K562 (cell line): ENCODE data around the gene WFIKKN2. TPM values are rescaled to one million over a fixed set of nuclear protein-coding genes. Genes with fewer than 3 reads are reported as not detected.

Source experiments
- ATAC-seq: fragments of 200-7000 bp; cut with Tn5 transposase; 3 replicates; pipeline ENCODE4 v1.9.1; 2020; ENCODE audit warnings: moderate library complexity
- BruUV-seq: library from RNA; stranded (reverse); fragments of 400-500 nt; replicated peaks from 2 replicates; lab custom pipeline; 2021; lab: Mats Ljungman, UMichigan
- CTCF ChIA-PET: fragments of 300-600 bp; formaldehyde crosslinking; extraction: SDS; loops from one replicate; lab custom pipeline; 2021; ENCODE audit warnings: low intra/inter-chr PET ratio; lab: Yijun Ruan, JAX
- POLR2A ChIA-PET: fragments of 300-600, 350-650 bp; sonication (Branson Sonifier 250); formaldehyde crosslinking; extraction: SDS; loops from one replicate; lab custom pipeline; 2021; ENCODE audit warnings: antibody characterized with exemption, inconsistent platforms; lab: Yijun Ruan, JAX
- DNase-seq, 4 experiments: peaks; one replicate each; pipeline versions ENCODE4 v3.0.0 to v3.0.0-alpha.2; 2011 to 2018; ENCODE audit warnings: low spot score in 3 of 4, mixed read lengths in 3 of 4; ENCODE audit errors: extremely low read depth in 1 of 4
- FAIRE-seq: peaks from 2 replicates; lab custom pipeline; 2011; peaks lifted over from hg19 to GRCh38; lab: Jason Lieb, UNC
- H2AFZ ChIP-seq: 2 replicates; pipeline ENCODE4 v1.6.0; 2011; ENCODE audit warnings: low read depth, low read length, control low read depth, inconsistent platforms
- H3K27ac ChIP-seq: fragments of 200-600 bp; 3 replicates; pipeline ENCODE4 v1.8.0; 2011; ENCODE audit warnings: low read depth, mild to moderate bottlenecking, control low read depth, inconsistent platforms, low read length, moderate library complexity, mixed read lengths; ENCODE audit errors: extremely low read depth
- H3K27me3 ChIP-seq, 2 experiments: fragments of 300-600 bp in 1 of 2; 2 replicates in 1 of 2; 3 replicates in 1 of 2; pipeline versions ENCODE4 v1.6.0 to v1.8.0; 2011; ENCODE audit warnings: inconsistent platforms in 2 of 2, low read length in 2 of 2, mild to moderate bottlenecking in 1 of 2, mixed read lengths in 1 of 2, moderate library complexity in 1 of 2; ENCODE audit not compliant: control insufficient read depth in 2 of 2, insufficient read depth in 2 of 2
- H3K36me3 ChIP-seq: fragments of 300-600 bp; 3 replicates; pipeline ENCODE4 v1.8.0; 2011; ENCODE audit warnings: mild to moderate bottlenecking, low read length, inconsistent platforms; ENCODE audit not compliant: control insufficient read depth, insufficient read depth
- H3K4me1 ChIP-seq, 2 experiments: fragments of 200-600 bp in 1 of 2; replicated peaks in 1 of 2; 2 replicates in 1 of 2; 3 replicates in 1 of 2; pipeline versions ENCODE4 v1.5.1 to v1.8.0; 2011; ENCODE audit warnings: inconsistent platforms in 2 of 2, low read length in 2 of 2, mild to moderate bottlenecking in 1 of 2, mixed read lengths in 1 of 2, moderate library complexity in 1 of 2; ENCODE audit not compliant: control insufficient read depth in 2 of 2, insufficient read depth in 2 of 2
- H3K4me2 ChIP-seq: 2 replicates; pipeline ENCODE4 v1.6.1; 2011; ENCODE audit warnings: low read length, control low read depth, inconsistent platforms, mixed read lengths; ENCODE audit not compliant: insufficient read depth
- H3K4me3 ChIP-seq: fragments of 200-600 bp; sonication (generic), shearing (Covaris generic); 2 replicates; pipeline ENCODE4 v1.5.1; 2016; ENCODE audit warnings: control low read depth, inconsistent platforms
- H3K79me2 ChIP-seq: fragments of 200-600 bp; 3 replicates; pipeline ENCODE4 v1.8.0; 2011; ENCODE audit warnings: low read length, inconsistent platforms; ENCODE audit not compliant: control insufficient read depth, insufficient read depth
- H3K9ac ChIP-seq, 2 experiments: 2 replicates each; pipeline versions ENCODE4 v1.6.0 to v1.6.1; 2011; ENCODE audit warnings: low read depth in 2 of 2, low read length in 2 of 2, control low read depth in 1 of 2, inconsistent platforms in 1 of 2, mild to moderate bottlenecking in 1 of 2, mixed read lengths in 1 of 2; ENCODE audit not compliant: insufficient read depth in 1 of 2
- H3K9me1 ChIP-seq: one replicate; pipeline ENCODE4 v1.6.0; 2011; ENCODE audit warnings: inconsistent platforms, mild to moderate bottlenecking, low read length, moderate library complexity; ENCODE audit not compliant: control insufficient read depth, insufficient read depth
- H3K9me3 ChIP-seq: replicated peaks from 2 replicates; pipeline ENCODE4 v1.5.1; 2011; ENCODE audit warnings: low read depth, low read length, inconsistent platforms; ENCODE audit not compliant: control insufficient read depth, insufficient read depth
- H4K20me1 ChIP-seq: replicated peaks from 2 replicates; pipeline ENCODE4 v1.6.1; 2011; ENCODE audit warnings: low read length, inconsistent platforms, mixed read lengths; ENCODE audit not compliant: control insufficient read depth, insufficient read depth
- C11orf30 ChIP-seq: fragments of 450-650 bp; IDR thresholded peaks from 2 replicates; pipeline ENCODE4 v1.6.1; 2016; ENCODE audit warnings: low read depth, mild to moderate bottlenecking
- ID3 ChIP-seq, 2 experiments: fragments of 250-450 bp in 1 of 2; fragments of 450-650 bp in 1 of 2; sonication (Bioruptor Pico) in 1 of 2; IDR thresholded peaks; 2 replicates each; pipeline versions ENCODE4 v1.6.1 to v1.8.0; 2016 to 2021; ENCODE audit warnings: mild to moderate bottlenecking in 2 of 2, moderate library complexity in 2 of 2, missing compliant biosample characterization in 1 of 2, missing genetic modification characterization in 1 of 2
- NCOA6 ChIP-seq: fragments of 450-650 bp; IDR thresholded peaks from 2 replicates; pipeline ENCODE4 v1.6.1; 2017; ENCODE audit warnings: mild to moderate bottlenecking
- NFYB ChIP-seq: IDR thresholded peaks from 2 replicates; pipeline ENCODE4 v1.6.1; 2011; ENCODE audit warnings: mild to moderate bottlenecking, moderate library complexity; ENCODE audit not compliant: insufficient read length; ENCODE audit errors: extremely low read depth
- PCBP1 ChIP-seq: fragments of 200-400 bp; formaldehyde crosslinking; IDR thresholded peaks from 2 replicates; pipeline ENCODE4 v1.6.1; 2018; ENCODE audit warnings: mild to moderate bottlenecking, low read depth, low read length; ENCODE audit not compliant: poor library complexity, severe bottlenecking
- RBM25 ChIP-seq: fragments of 200-400 bp; formaldehyde crosslinking; IDR thresholded peaks from 2 replicates; pipeline ENCODE4 v1.6.1; 2018; ENCODE audit warnings: low read length, low read depth, moderate library complexity; ENCODE audit not compliant: severe bottlenecking
- ZBTB17 ChIP-seq: fragments of 450-650 bp; formaldehyde crosslinking; IDR thresholded peaks from 2 replicates; pipeline ENCODE4 v1.4.0; 2020; ENCODE audit warnings: mild to moderate bottlenecking
- ZBTB40 ChIP-seq, 2 experiments: fragments of 450-650 bp in 1 of 2; sonication (generic) in 1 of 2; formaldehyde crosslinking in 1 of 2; IDR thresholded peaks; 2 replicates each; pipeline versions ENCODE4 v1.7.1 to v1.9.0; 2016 to 2022; ENCODE audit warnings: inconsistent platforms in 1 of 2, mild to moderate bottlenecking in 1 of 2, missing genetic modification reagents in 1 of 2
- ZC3H4 ChIP-seq: sonication (generic); formaldehyde crosslinking; IDR thresholded peaks from 2 replicates; pipeline ENCODE4 v1.9.0; 2021; ENCODE audit warnings: missing genetic modification reagents, borderline replicate concordance
- ZNF212 ChIP-seq: fragments of 450-650 bp; formaldehyde crosslinking; IDR thresholded peaks from 2 replicates; pipeline ENCODE4 v1.4.0; 2020; ENCODE audit warnings: mild to moderate bottlenecking
- ZNF354B ChIP-seq: fragments of 250-450 bp; sonication (Bioruptor Pico); IDR thresholded peaks from 2 replicates; pipeline ENCODE4 v1.4.0; 2020
- ZNF408 ChIP-seq: fragments of 250-450 bp; sonication (Bioruptor Pico); IDR thresholded peaks from 2 replicates; pipeline ENCODE4 v1.4.0; 2020; ENCODE audit warnings: low read depth, mild to moderate bottlenecking, moderate library complexity
- ZNF551 ChIP-seq: fragments of 250-450 bp; sonication (Bioruptor Pico); IDR thresholded peaks from 2 replicates; pipeline ENCODE4 v1.5.0; 2021; ENCODE audit warnings: mild to moderate bottlenecking, moderate library complexity
- WGBS: fragments of 100-300 bp; shearing (Covaris generic); methylation state at CpG from one replicate; pipeline ENCODE4 v1.1.6; 2016; ENCODE audit warnings: low coverage, mixed read lengths; ENCODE audit not compliant: insufficient coverage; ENCODE audit errors: missing lambda C conversion rate; 5-methylcytosine and 5-hydroxymethylcytosine counted together
- in situ Hi-C: fragments of 300-500 bp; cut with MboI; formaldehyde crosslinking; loops from 4 replicates; pipeline ENCODE4 v1.15.0; 2018; ENCODE audit warnings: inconsistent platforms, mixed read lengths
- intact Hi-C: fragments of 100-400 bp; cut with micrococcal nuclease; formaldehyde crosslinking; loops from 2 replicates; pipeline ENCODE4 v1.14.2; 2022
- polyA plus RNA-seq, 8 experiments: library from polyadenylated mRNA; depleted of rRNA in 4 of 8; stranded (reverse) in 5 of 8; unstranded in 3 of 8; fragments of >200 nt; fragmentation: Nextera tagmentation in 2 of 8; fragmentation: Illumina TruSeq in 1 of 8; extraction: Ambion mirVana in 2 of 8; extraction: Trizol in 1 of 8; gene quantifications; 2 replicates each; pipeline versions ENCODE4 v1.2.1 to v1.2.3, GENCODE V29; 2011 to 2014; ENCODE audit warnings: inconsistent platforms in 1 of 8, missing spikeins in 1 of 8
- total RNA-seq, 7 experiments: library from RNA; depleted of rRNA in 6 of 7; stranded (reverse); fragments of >200 nt in 6 of 7; fragmentation: Illumina TruSeq in 2 of 7; extraction: Trizol in 2 of 7; gene quantifications; 2 replicates each; pipeline versions ENCODE4 v1.2.1 to v1.2.3, GENCODE V29; 2011 to 2021; ENCODE audit warnings: low replicate concordance in 1 of 7

The WFIKKN2 gene
- total and polyA plus RNA-seq, 9 of the 15 experiments (the other 6 are each of a cell fraction or from before 2014, with no cell fraction given) = 0.07 TPM; not detected in 8

- in situ Hi-C loops = no loop called here
- FAIRE-seq (no peak), ATAC-seq (no peak), DNase-seq (no peak)
- WGBS = 30% methylated on average over 2 of the region's 2 CpGs
- H3K4me3 ChIP-seq = no peak overlapping the region
- ChIA-PET POLR2A (no interaction called here), CTCF (no interaction called here)
- BruUV-seq = no TSS peak
- H3K79me2 ChIP-seq = no peaks in the 10 kb centered on the region
- H4K20me1 ChIP-seq = no peaks in the 10 kb centered on the region
- no peaks in the 10 kb centered on the region for H3K36me3 ChIP-seq
- peaks cover 3 to 7% of the 10 kb centered on the region in 2 experiments; a peak in 3 of 5 replicates for H3K27me3 ChIP-seq
- peaks cover 0 to 3% of the 10 kb centered on the region in 2 experiments; a peak in 1 of 5 replicates for H3K4me1 ChIP-seq
- H3K9me3 ChIP-seq = no peaks in the 10 kb centered on the region
- H3K9me1 ChIP-seq = no peaks in the 10 kb centered on the region
- intact Hi-C loops = no loop called here
- H3K27ac ChIP-seq = no peak overlapping the region
- no peak overlapping the region for H3K4me2 ChIP-seq
- no peak overlapping the region for H3K9ac ChIP-seq
- no peak overlapping the region for H2AFZ ChIP-seq
- no peak for TF ChIP-seq ZNF551
- no peak for TF ChIP-seq NCOA6
- TF ChIP-seq C11orf30 = no peak
- no peak for TF ChIP-seq NFYB
- no peak for TF ChIP-seq ZNF354B (CRISPR knock-in tag)
- TF ChIP-seq ZNF408 (CRISPR knock-in tag) = no peak
- no peak for TF ChIP-seq ZBTB40 (IDR thresholded peaks at IDR 0.05)
- TF ChIP-seq ZBTB40 (CRISPR knock-in tag; IDR thresholded peaks at IDR 0.05) = no peak
- no peak for TF ChIP-seq ZBTB17 (CRISPR knock-in tag)
- no peak for TF ChIP-seq ZC3H4 (CRISPR knock-in tag)
- TF ChIP-seq ID3 (CRISPR knock-in tag; IDR thresholded peaks at IDR 0.05) = no peak
- no peak for TF ChIP-seq ID3 (tag; IDR thresholded peaks at IDR 0.05)
- no peak for TF ChIP-seq RBM25
- TF ChIP-seq ZNF212 (CRISPR knock-in tag) = no peak
- no peak for TF ChIP-seq PCBP1
Observed at GRCh38 chr17:50807009-50807408, 28.4 kb upstream of the WFIKKN2 start.
